Fibroblast of lung (primary cell): ENCODE measurements around the gene C1QTNF12. TPM values are rescaled to one million over a fixed set of nuclear protein-coding genes. Genes with fewer than 3 reads are reported as not detected.

Experiments
- DNase-seq, 2 donors: peaks; one replicate each; pipeline versions ENCODE4 v3.0.0 to v3.0.0-alpha.2; 2010; ENCODE audit warnings: low read depth in 2 of 2
- H2AFZ ChIP-seq: 2 replicates; pipeline ENCODE4 v1.5.1; 2012; ENCODE audit warnings: low read length, control low read depth, inconsistent platforms
- H3K27ac ChIP-seq: 2 replicates; pipeline ENCODE4 v1.5.1; 2011; ENCODE audit warnings: low read length, control low read depth; ENCODE audit not compliant: insufficient read depth
- H3K27me3 ChIP-seq: 2 replicates; pipeline ENCODE4 v1.5.1; 2011; ENCODE audit warnings: mild to moderate bottlenecking, low read length; ENCODE audit not compliant: control insufficient read depth, insufficient read depth
- H3K36me3 ChIP-seq: 2 replicates; pipeline ENCODE4 v1.5.1; 2011; ENCODE audit warnings: low read length; ENCODE audit not compliant: control insufficient read depth, insufficient read depth
- H3K4me1 ChIP-seq: 2 replicates; pipeline ENCODE4 v1.5.1; 2011; ENCODE audit warnings: low read length; ENCODE audit not compliant: control insufficient read depth, insufficient read depth; ENCODE audit errors: extremely low read depth
- H3K4me2 ChIP-seq: 2 replicates; pipeline ENCODE4 v1.5.1; 2011; ENCODE audit warnings: low read length, control low read depth; ENCODE audit not compliant: insufficient read depth; ENCODE audit errors: extremely low read depth
- H3K4me3 ChIP-seq, 4 experiments: fragments of 200-600 bp in 1 of 4; sonication (generic) in 1 of 4; replicated peaks in 1 of 4; 2 replicates each; pipeline ENCODE4 v1.5.1; 2011 to 2016; ENCODE audit warnings: low read length in 4 of 4, low read depth in 3 of 4, mild to moderate bottlenecking in 3 of 4, control low read depth in 2 of 4, inconsistent platforms in 1 of 4, mixed read lengths in 1 of 4; ENCODE audit not compliant: insufficient read depth in 1 of 4; ENCODE audit errors: control extremely low read depth in 1 of 4
- H3K79me2 ChIP-seq: 2 replicates; pipeline ENCODE4 v1.5.1; 2012; ENCODE audit warnings: mild to moderate bottlenecking, low read length, inconsistent platforms; ENCODE audit not compliant: control insufficient read depth, insufficient read depth
- H3K9ac ChIP-seq: 2 replicates; pipeline ENCODE4 v1.5.1; 2011; ENCODE audit warnings: mild to moderate bottlenecking, low read length, control low read depth; ENCODE audit not compliant: insufficient read depth
- H3K9me3 ChIP-seq: 2 replicates; pipeline ENCODE4 v1.5.1; 2012; ENCODE audit warnings: low read depth, low read length; ENCODE audit not compliant: control insufficient read depth, insufficient read depth
- H4K20me1 ChIP-seq: 2 replicates; pipeline ENCODE4 v1.5.1; 2011; ENCODE audit warnings: low read length; ENCODE audit not compliant: control insufficient read depth, insufficient read depth; ENCODE audit errors: extremely low read depth
- CTCF ChIP-seq, 2 donors: IDR thresholded peaks in 1 of 2; conservative IDR thresholded peaks in 1 of 2; 1 replicate in 1 of 2; 2 replicates in 1 of 2; pipeline ENCODE4 v1.5.1; 2011 to 2012; ENCODE audit warnings: low read length in 2 of 2, control low read depth in 1 of 2, inconsistent platforms in 1 of 2, low read depth in 1 of 2, mild to moderate bottlenecking in 1 of 2
- EZH2 ChIP-seq: IDR thresholded peaks from 2 replicates; pipeline ENCODE4 v1.5.1; 2012; ENCODE audit warnings: low read length, control low read depth, mild to moderate bottlenecking; ENCODE audit errors: missing control alignments
- polyA plus RNA-seq, 2 donors: library from polyadenylated mRNA; depleted of rRNA in 1 of 2; stranded (reverse) in 1 of 2; unstranded in 1 of 2; fragments of >200 nt; gene quantifications; 2 replicates each; pipeline ENCODE4 v1.2.1, GENCODE V29; 2011 to 2012; ENCODE audit warnings: missing spikeins in 1 of 2
- total RNA-seq: library from RNA; depleted of rRNA; stranded (reverse); fragments of >200 nt; gene quantifications from 2 replicates; pipeline ENCODE4 v1.2.1, GENCODE V29; 2014

Gene C1QTNF12
- total and polyA plus RNA-seq, 2 donors (not counting 1 experiment from before 2014, with no cell fraction given): 0.27 to 4.1 TPM

- H3K4me2 ChIP-seq: no peak overlapping the region
- DNase-seq: no peak
- no peaks in the 10 kb centered on the region for H3K27me3 ChIP-seq
- no peak overlapping the region for H3K4me3 ChIP-seq
- H4K20me1 ChIP-seq: no peaks in the 10 kb centered on the region
- H3K27ac ChIP-seq: no peak overlapping the region
- no peak overlapping the region for H2AFZ ChIP-seq
- peaks cover 7% of the 10 kb centered on the region for H3K36me3 ChIP-seq
- H3K79me2 ChIP-seq: no peaks in the 10 kb centered on the region
- no peak overlapping the region for H3K9ac ChIP-seq
- peaks cover 6% of the 10 kb centered on the region for H3K4me1 ChIP-seq
- no peaks in the 10 kb centered on the region for H3K9me3 ChIP-seq
- TF ChIP-seq EZH2 (no peak), CTCF (conservative IDR thresholded peaks at IDR 0.05 in 1 of 2, IDR thresholded peaks at IDR 0.05 in 1 of 2; ENCODE audit: low read depth in 1 of 2, low read length in 2 of 2) (no peak)
Measured at GRCh38 chr1:1211541-1212441, 34.7 kb downstream of the C1QTNF12 start.

GRCh38 chr1:1210726-1211540 is 35.6 kb downstream of the C1QTNF12 start:
- DNase-seq: no peak
- H4K20me1 ChIP-seq: no peaks in the 10 kb centered on the region
- no peaks in the 10 kb centered on the region for H3K27me3 ChIP-seq

More at GRCh38 chr1:1210726-1211540, 35.6 kb downstream of the C1QTNF12 start:
- H3K27ac ChIP-seq: no peak overlapping the region
- no peak overlapping the region for H3K4me2 ChIP-seq
- H3K9me3 ChIP-seq: no peaks in the 10 kb centered on the region
- TF ChIP-seq CTCF (conservative IDR thresholded peaks at IDR 0.05 in 1 of 2, IDR thresholded peaks at IDR 0.05 in 1 of 2; ENCODE audit: low read depth in 1 of 2, low read length in 2 of 2) (no peak), EZH2 (no peak)
- H3K4me3 ChIP-seq: no peak overlapping the region
- H3K4me1 ChIP-seq: peaks cover 6% of the 10 kb centered on the region
- no peaks in the 10 kb centered on the region for H3K36me3 ChIP-seq
- no peaks in the 10 kb centered on the region for H3K79me2 ChIP-seq
- H3K9ac ChIP-seq: no peak overlapping the region
- no peak overlapping the region for H2AFZ ChIP-seq
